K562 (cell line): ENCODE data around the gene MAGEA4.

ENCODE experiments used
- CTCF ChIP-seq, 3 experiments: IDR thresholded peaks in 2 of 3; conservative IDR thresholded peaks in 1 of 3; 2 replicates each; pipeline ENCODE4 v1.5.1; 2011 to 2012; ENCODE audit warnings: low read length in 3 of 3, mild to moderate bottlenecking in 3 of 3, control low read depth in 2 of 3, improper control_type of control experiment in 1 of 3, inconsistent platforms in 1 of 3, low read depth in 1 of 3, mixed read lengths in 1 of 3, moderate library complexity in 1 of 3; ENCODE audit not compliant: insufficient read depth in 2 of 3
- SIX5 ChIP-seq, 2 experiments: IDR thresholded peaks; 2 replicates each; pipeline ENCODE4 v1.6.1; 2011; ENCODE audit warnings: low read length in 2 of 2, borderline replicate concordance in 1 of 2, low read depth in 1 of 2, mild to moderate bottlenecking in 1 of 2, moderate library complexity in 1 of 2; ENCODE audit not compliant: insufficient read depth in 1 of 2
- ZNF274 ChIP-seq: IDR thresholded peaks from 2 replicates; pipeline ENCODE4 v1.6.1; 2011; ENCODE audit warnings: low read depth, mild to moderate bottlenecking, low read length, moderate library complexity, borderline replicate concordance

- TF ChIP-seq SIX5 (IDR thresholded peaks at IDR 0.05; ENCODE audit: borderline replicate concordance in 1 of 2, insufficient read depth in 1 of 2, low read depth in 1 of 2, low read length in 2 of 2) (no peak), ZNF274 (no peak), CTCF (IDR thresholded peaks at IDR 0.05 in 2 of 3, conservative IDR thresholded peaks at IDR 0.05 in 1 of 3; ENCODE audit: insufficient read depth in 2 of 3, low read depth in 1 of 3, low read length in 3 of 3) (no peak)
Measured at GRCh38 chrX:151938172-151938571, 25.5 kb downstream of the MAGEA4 start.
